Measurements from ENCODE around the gene VPS8.

- TF ChIP-seq CTCF (IDR thresholded peaks at IDR 0.05) (no peak), POLR2A (IDR thresholded peaks at IDR 0.05; ENCODE audit: low read depth) (no peak), POLR2AphosphoS5 (IDR thresholded peaks at IDR 0.05) (no peak)
These were observed 158.2 kb downstream of the VPS8 start for GRCh38 chr3:184970186-184970585.
